Spleen (tissue), 13 donors: ENCODE measurements around the gene KLF12. TPM values are rescaled to one million over a fixed set of nuclear protein-coding genes. Genes with fewer than 3 reads are reported as not detected.
A peak's percentile ranks its signal among the peaks of the same experiment; 100 is the strongest.

Experiments
- DNase-seq: peaks from one replicate; pipeline ENCODE4 v3.0.0-alpha.2; 2020
- H3K27ac ChIP-seq, 8 donors: fragments of 200-600 bp; sonication (generic) in 7 of 8; 1 replicate in 4 of 8; 2 replicates in 4 of 8; pipeline versions ENCODE4 v1.5.0 to v1.8.0; 2016 to 2021; ENCODE audit warnings: inconsistent platforms in 4 of 8, mild to moderate bottlenecking in 4 of 8, moderate library complexity in 1 of 8
- H3K27me3 ChIP-seq, 7 donors: fragments of 200-600 bp; sonication (generic) in 6 of 7; replicated peaks in 1 of 7; 1 replicate in 4 of 7; 2 replicates in 3 of 7; pipeline versions ENCODE4 v1.5.0 to v1.8.0; 2016 to 2021; ENCODE audit warnings: inconsistent platforms in 3 of 7, mild to moderate bottlenecking in 1 of 7
- H3K36me3 ChIP-seq, 6 donors: fragments of 200-600 bp; sonication (generic) in 5 of 6; 1 replicate in 4 of 6; 2 replicates in 2 of 6; pipeline versions ENCODE4 v1.5.0 to v1.8.0; 2016 to 2021; ENCODE audit warnings: inconsistent platforms in 2 of 6
- H3K4me1 ChIP-seq, 6 donors: fragments of 200-600 bp; sonication (generic) in 5 of 6; 1 replicate in 3 of 6; 2 replicates in 3 of 6; pipeline versions ENCODE4 v1.5.0 to v1.8.0; 2016 to 2021; ENCODE audit warnings: inconsistent platforms in 3 of 6
- H3K4me3 ChIP-seq, 8 donors: fragments of 200-600 bp; sonication (generic) in 7 of 8; 1 replicate in 4 of 8; 2 replicates in 4 of 8; pipeline versions ENCODE4 v1.5.0 to v1.8.0; 2016 to 2021; ENCODE audit warnings: inconsistent platforms in 4 of 8, mild to moderate bottlenecking in 4 of 8, moderate library complexity in 2 of 8
- H3K9me3 ChIP-seq, 8 donors: fragments of 200-600 bp; sonication (generic) in 7 of 8; 1 replicate in 4 of 8; 2 replicates in 4 of 8; pipeline versions ENCODE4 v1.5.0 to v1.8.0; 2016 to 2021; ENCODE audit warnings: inconsistent platforms in 4 of 8
- POLR2A ChIP-seq, 3 donors: fragments of 450-650 bp; IDR thresholded peaks; one replicate each; pipeline ENCODE4 v1.5.1; 2017; ENCODE audit warnings: antibody characterized with exemption in 3 of 3, mild to moderate bottlenecking in 1 of 3
- POLR2AphosphoS5 ChIP-seq, 3 donors: sonication (generic); formaldehyde crosslinking; IDR thresholded peaks; one replicate each; pipeline ENCODE4 v1.5.1; 2017; ENCODE audit warnings: antibody characterized with exemption in 3 of 3
- WGBS, 5 donors: extraction: QIAGEN DNeasy Blood & Tissue Kit in 3 of 5; methylation state at CpG; one replicate each; pipeline versions ENCODE4 v1.1.5 to v1.1.7; 2013 to 2018; 5-methylcytosine and 5-hydroxymethylcytosine counted together
- intact Hi-C: fragments of 100-400 bp; cut with DNase I; formaldehyde crosslinking; loops from one replicate; pipeline ENCODE4 v1.15.0; 2023; ENCODE audit warnings: low total_unique reads
- long read RNA-seq, 2 donors: transcript quantifications; one replicate each; lab custom pipeline, GENCODE V29; 2026
- polyA plus RNA-seq, 3 donors: library from polyadenylated mRNA; stranded (reverse); fragments of 200-250 nt; gene quantifications; one replicate each; pipeline ENCODE4 v1.2.1, GENCODE V29; 2013
- total RNA-seq, 7 donors: library from RNA; depleted of rRNA in 3 of 7; stranded (reverse); fragments of >200 nt in 3 of 7; fragmentation: NEBNext Ultra II Directional in 4 of 7; extraction: Animal tissue kit (Norgen Biotek cat#: 25700) in 4 of 7; gene quantifications; one replicate each; pipeline versions ENCODE4 v1.1.0 to v1.2.1, GENCODE V29; 2016 to 2021
- TF ChIP-seq, protein P1 (sequence below), 11 experiments: fragments of 200-600 bp in 7 of 11; fragments of 450-650 bp in 4 of 11; sonication (generic) in 4 of 11; IDR thresholded peaks in 8 of 11; conservative IDR thresholded peaks in 3 of 11; 1 replicate in 7 of 11; 2 replicates in 4 of 11; pipeline versions ENCODE4 v1.4.0 to v1.8.0; 2016 to 2021; ENCODE audit warnings: antibody characterized with exemption in 11 of 11, inconsistent platforms in 4 of 11, mild to moderate bottlenecking in 1 of 11
- donor health status: healthy with polysubstance abuse.
- donor health status: DM: no; HTN: no; CAD: no; lungs with moderate emphysema.
- donor health status: DM: no; HTN: no; CAD: no.
- donor health status: Bipolar disorder and iron deficiency.
- donor health status: healthy.
- donor health status: DM: no; HTN: no; CAD: no.
- donor health status: DM: yes; HTN: yes; CAD: no.

The KLF12 gene
- total RNA-seq (10 to 100 TPM; 27.5 to 46.0 (median 33.9) TPM), polyA plus RNA-seq (1 to 10 TPM; 3.8 to 4.5 (median 3.9) TPM)
- long read RNA-seq, donor 1, result 0 reads
- long read RNA-seq, donor 2, result 0 reads

DNA sequence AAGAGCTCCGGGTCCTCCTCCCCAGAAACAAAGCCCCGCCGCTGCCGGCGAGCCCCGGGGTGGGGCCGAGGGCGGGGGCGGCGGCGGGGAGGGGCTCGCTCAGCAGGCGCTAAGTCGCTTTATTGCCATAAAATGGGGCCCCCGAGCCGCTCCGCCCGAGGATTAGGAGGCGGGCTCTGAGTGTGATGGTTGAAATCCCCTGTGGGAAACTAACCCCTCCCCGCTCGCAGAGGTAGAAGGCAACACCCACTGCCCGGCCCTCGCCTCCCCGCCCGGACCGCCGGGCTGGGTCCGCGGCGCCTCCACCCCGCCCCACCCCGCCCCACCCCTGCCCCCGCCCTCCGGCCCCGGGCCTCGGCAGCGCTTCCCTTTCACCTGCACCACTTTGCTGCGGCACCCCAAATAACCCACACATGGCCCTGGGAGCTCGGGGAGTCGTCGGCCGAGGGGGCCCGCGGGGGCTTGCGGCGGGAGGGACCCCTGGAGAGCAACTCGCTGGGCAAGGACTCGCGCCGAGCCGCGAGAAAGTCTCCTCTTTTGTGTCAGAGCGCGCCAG, at the start of gene KLF12:
KLF12 (minus strand) TSS at position 184 of the 556 bp plus-strand sequence.
- H3K9me3 ChIP-seq, result no peaks in the 10 kb centered on the region
- WGBS, 5 donors, result 0 to 1% (median 1%) methylated on average over 27 to 54 of the region's 54 CpGs
- H3K36me3 ChIP-seq, result no peaks in the 10 kb centered on the region
- H3K4me3 ChIP-seq, result peak within 1 kb of the TSS; percentile 82 to 97 (median 88)
- TF ChIP-seq POLR2AphosphoS5 (IDR thresholded peaks at IDR 0.05) (peak; percentile 69 to 80 (median 71)), POLR2A (IDR thresholded peaks at IDR 0.05) (peak in 1 of 3 donors; percentile 7)
- TF ChIP-seq, protein P1, sequence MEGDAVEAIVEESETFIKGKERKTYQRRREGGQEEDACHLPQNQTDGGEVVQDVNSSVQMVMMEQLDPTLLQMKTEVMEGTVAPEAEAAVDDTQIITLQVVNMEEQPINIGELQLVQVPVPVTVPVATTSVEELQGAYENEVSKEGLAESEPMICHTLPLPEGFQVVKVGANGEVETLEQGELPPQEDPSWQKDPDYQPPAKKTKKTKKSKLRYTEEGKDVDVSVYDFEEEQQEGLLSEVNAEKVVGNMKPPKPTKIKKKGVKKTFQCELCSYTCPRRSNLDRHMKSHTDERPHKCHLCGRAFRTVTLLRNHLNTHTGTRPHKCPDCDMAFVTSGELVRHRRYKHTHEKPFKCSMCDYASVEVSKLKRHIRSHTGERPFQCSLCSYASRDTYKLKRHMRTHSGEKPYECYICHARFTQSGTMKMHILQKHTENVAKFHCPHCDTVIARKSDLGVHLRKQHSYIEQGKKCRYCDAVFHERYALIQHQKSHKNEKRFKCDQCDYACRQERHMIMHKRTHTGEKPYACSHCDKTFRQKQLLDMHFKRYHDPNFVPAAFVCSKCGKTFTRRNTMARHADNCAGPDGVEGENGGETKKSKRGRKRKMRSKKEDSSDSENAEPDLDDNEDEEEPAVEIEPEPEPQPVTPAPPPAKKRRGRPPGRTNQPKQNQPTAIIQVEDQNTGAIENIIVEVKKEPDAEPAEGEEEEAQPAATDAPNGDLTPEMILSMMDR (IDR thresholded peaks at IDR 0.05 in 8 of 11, conservative IDR thresholded peaks at IDR 0.05 in 3 of 11), result no peak
- DNase-seq, result peak; percentile 97
- peaks cover 17 to 64% (median 43%) of the 10 kb centered on the region in 6 donors for H3K4me1 ChIP-seq
- intact Hi-C loops, result loop anchor here (10.0 kb wide), 1 partner anchor 151 kb away; no protein-coding TSS in a partner anchor
- H3K27ac ChIP-seq, result peak within 1 kb of the TSS; percentile 86 to 98 (median 94)
- peaks cover 0 to 24% (median 0%) of the 10 kb centered on the region in 7 donors for H3K27me3 ChIP-seq

DNA sequence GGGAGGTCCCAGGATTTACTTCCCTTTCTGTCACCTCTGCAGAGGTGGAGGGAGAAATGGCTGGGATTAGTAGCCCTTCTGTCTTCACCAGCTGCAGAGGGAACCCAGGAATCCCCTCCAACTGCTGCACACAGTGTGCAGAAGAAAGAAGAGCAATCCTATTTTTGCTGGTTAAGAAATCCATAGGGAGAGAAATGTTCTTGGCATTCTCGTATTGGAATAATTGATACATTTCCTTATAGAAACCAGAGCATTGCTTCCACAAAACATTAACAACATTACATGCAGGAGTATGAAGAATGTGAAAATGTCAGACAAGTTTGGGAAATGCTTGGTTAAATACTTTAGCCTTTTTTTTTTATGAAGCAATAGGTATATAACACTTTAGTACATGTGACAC, 48.3 kb upstream of the KLF12 start:
- 78 to 100% (median 93%) methylated on average over 1 of the region's 1 CpG for WGBS, 5 donors
- no peak for TF ChIP-seq POLR2A (IDR thresholded peaks at IDR 0.05)
- no peak for TF ChIP-seq POLR2AphosphoS5 (IDR thresholded peaks at IDR 0.05)
- TF ChIP-seq, protein P1 (IDR thresholded peaks at IDR 0.05 in 8 of 11, conservative IDR thresholded peaks at IDR 0.05 in 3 of 11), result no peak
- no peaks in the 10 kb centered on the region for H3K9me3 ChIP-seq

DNA sequence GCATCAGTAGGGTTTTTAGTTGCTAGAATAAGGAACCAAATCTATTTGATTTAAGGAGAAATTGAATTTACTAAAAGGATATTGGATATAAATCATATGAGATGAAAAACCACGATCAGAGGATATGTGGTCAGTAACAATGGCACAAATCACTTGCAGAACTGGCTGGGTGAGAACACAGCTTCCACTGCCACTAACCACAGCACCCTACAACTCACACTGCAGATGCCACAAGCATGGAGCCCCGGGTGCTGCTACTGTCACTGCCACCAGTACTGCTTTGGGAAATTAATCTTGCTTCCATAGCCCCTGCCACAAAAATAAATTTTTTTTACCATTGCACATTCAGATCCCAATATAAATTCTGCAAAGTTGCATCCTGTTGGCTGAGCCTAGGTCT, 40.6 kb upstream of the KLF12 start:
- H3K36me3 ChIP-seq, result no peaks in the 10 kb centered on the region
- no peak for DNase-seq
- 22 to 46% (median 32%) methylated on average over 2 of the region's 2 CpGs for WGBS, 5 donors
- TF ChIP-seq POLR2A (IDR thresholded peaks at IDR 0.05) (no peak), POLR2AphosphoS5 (IDR thresholded peaks at IDR 0.05) (no peak)
- TF ChIP-seq, protein P1 (IDR thresholded peaks at IDR 0.05 in 8 of 11, conservative IDR thresholded peaks at IDR 0.05 in 3 of 11), result no peak
- H3K4me3 ChIP-seq, result no peak overlapping the region
- intact Hi-C loops, result no loop called here
- H3K27me3 ChIP-seq, result no peaks in the 10 kb centered on the region
- H3K4me1 ChIP-seq, result peaks cover 0 to 5% (median 0%) of the 10 kb centered on the region in 6 donors
- no peak overlapping the region for H3K27ac ChIP-seq
- no peaks in the 10 kb centered on the region for H3K9me3 ChIP-seq

More for the DNA sequence above, 48.3 kb upstream of the KLF12 start:
- no peak overlapping the region for H3K27ac ChIP-seq
- no peaks in the 10 kb centered on the region for H3K4me1 ChIP-seq
- DNase-seq, result no peak
- H3K27me3 ChIP-seq, result no peaks in the 10 kb centered on the region
- intact Hi-C loops, result no loop called here
- H3K4me3 ChIP-seq, result no peak overlapping the region
- H3K36me3 ChIP-seq, result no peaks in the 10 kb centered on the region

DNA sequence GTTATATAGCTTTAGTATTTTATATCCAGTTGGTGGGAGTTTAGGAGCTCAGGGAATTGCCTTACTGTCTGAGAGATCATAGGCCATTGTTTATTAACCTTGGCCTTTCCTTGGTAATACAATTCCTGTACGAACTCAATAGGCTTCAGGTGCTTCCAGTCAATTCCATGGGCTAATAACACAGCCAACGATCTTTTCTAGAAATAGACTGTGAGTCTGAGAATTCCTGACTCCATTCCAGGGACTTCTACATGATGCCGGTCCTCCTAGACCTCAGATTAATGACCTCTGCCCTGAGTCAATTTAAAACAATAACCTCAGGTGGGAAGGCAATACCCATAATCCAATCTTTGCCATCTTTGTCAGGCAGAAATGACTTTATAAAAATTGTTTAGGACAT, 39.6 kb upstream of the KLF12 start:
- intact Hi-C loops, result no loop called here
- H3K36me3 ChIP-seq, result no peaks in the 10 kb centered on the region
- H3K4me3 ChIP-seq, result no peak overlapping the region
- TF ChIP-seq POLR2A (IDR thresholded peaks at IDR 0.05), result no peak
- TF ChIP-seq, protein P1 (IDR thresholded peaks at IDR 0.05 in 8 of 11, conservative IDR thresholded peaks at IDR 0.05 in 3 of 11), result no peak
- TF ChIP-seq POLR2AphosphoS5 (IDR thresholded peaks at IDR 0.05), result no peak
- WGBS, 5 donors, result 73 to 94% (median 77%) methylated on average over 3 of the region's 3 CpGs
- no peaks in the 10 kb centered on the region for H3K9me3 ChIP-seq
- no peaks in the 10 kb centered on the region for H3K27me3 ChIP-seq
- DNase-seq, result no peak
- peaks cover 0 to 5% (median 0%) of the 10 kb centered on the region in 6 donors for H3K4me1 ChIP-seq
- no peak overlapping the region for H3K27ac ChIP-seq
